Type B pancreatic cell (in vitro differentiated cells): Measurements from ENCODE around the gene ALKBH5. TPM values are rescaled to one million over a fixed set of nuclear protein-coding genes. Genes with fewer than 3 reads are reported as not detected.
A peak's percentile ranks its signal among the peaks of the same experiment; 100 is the strongest.

Experiments
- DNase-seq: peaks from one replicate; pipeline ENCODE4 v3.0.0; 2021; ENCODE audit warnings: mixed read lengths; ENCODE audit not compliant: unreplicated experiment; ENCODE audit errors: extremely low spot score
- H3K27ac Mint-ChIP-seq: 2 replicates; pipeline ENCODE4 v1.8.0; 2021; ENCODE audit warnings: mild to moderate bottlenecking, mixed read lengths
- H3K27me3 Mint-ChIP-seq: 2 replicates; pipeline ENCODE4 v1.8.0; 2021; ENCODE audit warnings: mixed read lengths
- H3K36me3 Mint-ChIP-seq: 2 replicates; pipeline ENCODE4 v1.8.0; 2021; ENCODE audit warnings: mixed read lengths
- H3K4me1 Mint-ChIP-seq: one replicate; pipeline ENCODE4 v1.8.0; 2021; ENCODE audit warnings: mixed read lengths; ENCODE audit not compliant: unreplicated experiment
- H3K4me3 Mint-ChIP-seq: 2 replicates; pipeline ENCODE4 v1.8.0; 2021; ENCODE audit warnings: mild to moderate bottlenecking, mixed read lengths
- H3K9me3 Mint-ChIP-seq: 2 replicates; pipeline ENCODE4 v1.8.0; 2021; ENCODE audit warnings: mixed read lengths
- CTCF ChIP-seq: fragments of 200-600 bp; sonication (generic); conservative IDR thresholded peaks from 2 replicates; pipeline ENCODE4 v1.5.0; 2021; ENCODE audit warnings: antibody characterized with exemption, mild to moderate bottlenecking
- total RNA-seq: library from RNA; stranded (reverse); gene quantifications from 2 replicates; pipeline ENCODE4 v1.2.1, GENCODE V29; 2021; ENCODE audit warnings: low replicate concordance

ALKBH5 gene
- total RNA-seq, 1 donor from 2014 or later = 88.8 TPM

GRCh38 chr17:18191967-18192366 is 8.3 kb downstream of the ALKBH5 start:
- Mint-ChIP-seq H3K27ac (no peak overlapping the region), H3K9me3 (no peaks in the 10 kb centered on the region), H3K4me3 (no peak overlapping the region), H3K27me3 (no peaks in the 10 kb centered on the region), H3K36me3 (peaks cover 33% of the 10 kb centered on the region), H3K4me1 (peaks cover 35% of the 10 kb centered on the region)
- TF ChIP-seq CTCF = peak; percentile 55
- no peak for DNase-seq

- H3K4me1 Mint-ChIP-seq = peaks cover 18% of the 10 kb centered on the region
- TF ChIP-seq CTCF = no peak
- peaks cover 33% of the 10 kb centered on the region for H3K36me3 Mint-ChIP-seq
- no peak overlapping the region for H3K27ac Mint-ChIP-seq
- H3K4me3 Mint-ChIP-seq = no peak overlapping the region
- H3K27me3 Mint-ChIP-seq = no peaks in the 10 kb centered on the region
- no peak for DNase-seq
- H3K9me3 Mint-ChIP-seq = no peaks in the 10 kb centered on the region
These were observed 10.8 kb downstream of the ALKBH5 start for GRCh38 chr17:18194394-18194793.

- no peak overlapping the region for H3K27ac Mint-ChIP-seq
These were observed 11.2 kb downstream of the ALKBH5 start for GRCh38 chr17:18194804-18195203.

GRCh38 chr17:18195246-18195645 is 11.6 kb downstream of the ALKBH5 start:
- no peak overlapping the region for H3K27ac Mint-ChIP-seq
- H3K9me3 Mint-ChIP-seq = no peaks in the 10 kb centered on the region
- H3K36me3 Mint-ChIP-seq = peaks cover 27% of the 10 kb centered on the region
- no peak for DNase-seq
- peaks cover 12% of the 10 kb centered on the region for H3K4me1 Mint-ChIP-seq
- no peaks in the 10 kb centered on the region for H3K27me3 Mint-ChIP-seq
- no peak overlapping the region for H3K4me3 Mint-ChIP-seq
- TF ChIP-seq CTCF = no peak

More at GRCh38 chr17:18194804-18195203, 11.2 kb downstream of the ALKBH5 start:
- peaks cover 29% of the 10 kb centered on the region for H3K36me3 Mint-ChIP-seq
- H3K4me1 Mint-ChIP-seq = peaks cover 14% of the 10 kb centered on the region
- DNase-seq = no peak
- no peak for TF ChIP-seq CTCF
- no peak overlapping the region for H3K4me3 Mint-ChIP-seq
- no peaks in the 10 kb centered on the region for H3K27me3 Mint-ChIP-seq
- no peaks in the 10 kb centered on the region for H3K9me3 Mint-ChIP-seq

GRCh38 chr17:18197535-18198194 is 14.0 kb downstream of the ALKBH5 start:
- no peak for TF ChIP-seq CTCF
- H3K4me3 Mint-ChIP-seq = no peak overlapping the region
- no peaks in the 10 kb centered on the region for H3K9me3 Mint-ChIP-seq
- H3K27me3 Mint-ChIP-seq = no peaks in the 10 kb centered on the region
- H3K36me3 Mint-ChIP-seq = peaks cover 20% of the 10 kb centered on the region
- peak overlapping the region; percentile 32 for H3K27ac Mint-ChIP-seq
- no peak for DNase-seq
- peaks cover 4% of the 10 kb centered on the region for H3K4me1 Mint-ChIP-seq
